Measurements from ENCODE around the gene SIT1.
"Not testable (repeated sequence)": the region's sequence is repeated elsewhere in the genome, so short reads cannot be mapped to it uniquely, and the experiment has no call there.

SIT1 gene

DNA sequence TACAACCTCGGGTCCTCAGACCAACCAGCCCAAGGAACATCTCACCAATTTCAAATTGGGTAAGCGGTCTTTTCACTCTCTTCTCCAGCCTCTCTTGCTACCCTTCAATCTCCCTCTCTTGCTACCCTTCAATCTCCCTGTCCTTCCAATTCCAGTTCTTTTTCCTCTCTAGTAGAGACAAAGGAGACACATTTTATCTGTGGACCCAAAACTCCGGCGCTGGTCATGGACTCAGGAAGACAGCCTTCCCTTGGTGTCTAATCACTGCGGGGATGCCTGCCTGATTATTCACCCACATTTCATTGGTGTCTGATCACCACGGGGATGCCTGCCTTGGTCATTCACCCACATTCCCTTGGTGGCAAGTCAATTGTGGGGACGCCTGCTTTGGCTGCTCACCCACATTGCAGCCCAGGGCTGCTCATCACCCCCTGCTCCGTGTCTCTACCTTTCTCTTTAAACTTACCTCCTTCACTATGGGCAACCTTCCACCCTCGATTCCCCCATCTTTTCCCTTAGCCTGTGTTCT is 13.2 kb downstream of the SIT1 start:
- DNase-seq (ENCODE audit: low spot score): not testable (repeated sequence)

DNA sequence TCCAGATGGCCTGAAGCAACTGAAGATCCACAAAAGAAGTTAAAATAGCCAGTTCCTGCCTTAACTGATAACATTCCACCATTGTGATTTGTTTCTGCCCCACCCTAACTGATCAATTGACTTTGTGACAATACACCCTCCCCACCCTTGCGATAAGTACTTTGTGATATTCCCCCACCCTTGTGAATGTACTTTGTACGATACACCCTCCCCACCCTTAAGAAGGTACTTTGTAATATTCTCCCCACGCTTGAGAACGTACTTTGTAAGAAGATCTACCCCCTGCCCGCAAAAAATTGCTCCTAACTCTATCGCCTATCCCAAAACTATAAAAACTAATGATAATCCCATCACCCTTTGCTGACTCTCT is 13.9 kb downstream of the SIT1 start:
- not testable (repeated sequence) for DNase-seq (ENCODE audit: low spot score)

DNA sequence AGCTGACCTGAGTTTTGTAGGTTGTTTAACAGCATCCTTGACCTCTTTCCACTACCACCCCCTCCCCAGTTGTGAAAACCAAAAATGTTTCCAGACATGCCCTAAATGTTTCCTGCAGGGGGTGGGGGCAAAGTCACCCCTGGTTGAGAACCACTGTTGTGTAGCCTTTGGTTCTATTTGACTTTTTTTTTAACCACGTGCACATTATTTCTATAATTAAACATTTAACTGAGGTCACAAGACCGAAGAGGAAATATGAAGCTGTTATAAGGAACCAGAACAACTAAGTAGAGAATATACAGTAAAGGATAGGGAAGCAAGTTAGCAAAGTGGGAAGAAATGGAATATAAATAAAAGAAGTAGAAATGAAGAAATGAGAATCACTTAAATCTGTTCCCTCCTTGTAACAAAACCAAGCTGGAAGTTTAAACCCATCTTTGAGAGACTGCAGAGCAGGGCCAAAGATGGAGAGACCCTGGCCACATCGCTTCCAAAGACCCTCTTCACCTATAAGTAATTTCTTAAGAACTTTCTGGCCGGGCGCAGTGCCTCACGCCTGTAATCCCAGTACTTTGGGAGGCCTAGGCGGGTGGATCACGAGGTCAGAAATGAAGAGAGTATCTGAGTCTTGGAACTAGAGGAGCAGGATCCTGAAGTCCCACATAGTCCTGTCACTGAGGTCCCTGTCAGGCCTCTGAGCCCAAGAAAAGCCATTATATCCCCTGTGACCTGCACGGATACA is 14.4 kb downstream of the SIT1 start:
- DNase-seq (ENCODE audit: low spot score): no peak

DNA sequence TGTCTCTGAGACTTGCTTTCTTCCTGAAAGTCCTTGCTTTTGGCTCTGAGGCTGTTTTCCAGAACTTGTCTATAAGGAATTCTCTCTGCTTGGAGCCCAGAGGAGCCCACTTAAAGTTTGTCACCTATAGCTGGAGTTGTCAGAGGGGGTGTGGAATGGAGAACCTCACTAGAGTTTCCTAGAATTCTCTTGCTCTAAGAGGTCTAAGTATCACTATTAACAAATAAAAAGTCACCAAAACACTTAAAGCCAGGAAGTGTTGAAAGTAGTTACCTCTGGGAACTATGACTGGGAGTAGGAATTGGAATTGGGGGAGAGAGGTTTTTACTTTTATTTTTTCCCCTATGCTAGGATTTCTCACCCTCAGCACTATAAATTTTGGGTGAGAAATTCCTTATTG is 15.0 kb downstream of the SIT1 start:
- no peak for DNase-seq (ENCODE audit: low spot score)

DNA sequence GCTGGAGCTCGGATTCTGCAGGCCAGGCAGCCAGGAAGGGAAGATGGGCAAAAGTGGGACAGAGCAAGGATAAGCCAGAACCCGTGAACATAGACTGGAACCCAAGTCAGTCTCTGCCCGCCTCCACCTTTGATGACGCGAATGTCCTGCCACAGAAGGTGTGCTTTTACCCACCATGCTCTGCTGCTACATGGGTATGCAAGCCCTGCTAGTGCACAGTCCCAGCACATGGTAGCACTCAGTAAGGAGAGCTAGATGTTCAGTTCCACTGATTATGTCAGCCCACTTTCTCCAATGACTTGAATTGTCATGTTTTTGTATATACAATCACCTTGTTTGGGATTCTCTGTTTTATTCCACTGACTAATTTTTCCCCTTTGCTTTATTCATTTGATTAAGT is 21.1 kb downstream of the SIT1 start:
- DNase-seq (ENCODE audit: low spot score): no peak

DNA sequence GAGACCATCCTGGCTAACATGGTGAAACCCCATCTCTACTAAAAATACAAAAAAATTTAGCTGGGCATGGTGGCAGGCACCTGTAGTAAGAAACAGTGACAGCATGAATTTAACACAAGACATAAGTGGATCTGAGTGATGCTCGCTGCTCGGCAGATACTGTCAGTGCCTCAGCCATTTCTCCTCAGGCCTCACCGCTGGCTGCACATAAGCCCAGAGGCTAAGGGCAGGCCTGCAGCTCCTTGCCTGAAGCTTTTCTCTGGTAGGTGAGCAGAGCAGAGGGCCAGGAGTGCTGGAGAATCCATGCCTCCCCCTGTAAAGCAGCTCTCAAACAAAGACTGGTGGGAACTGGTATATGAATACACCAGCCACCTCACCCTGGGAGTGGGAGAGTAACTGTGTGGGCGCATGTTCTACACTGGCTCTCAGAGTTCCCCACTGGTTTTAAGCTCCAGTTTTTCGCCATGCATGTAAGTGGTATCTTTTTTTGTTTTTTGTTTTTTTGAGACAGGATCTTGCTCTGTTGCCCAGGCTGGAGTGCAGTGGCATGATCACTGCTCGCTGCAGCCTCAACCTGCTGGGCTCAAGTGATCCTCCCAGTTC is 22.2 kb downstream of the SIT1 start:
- no peak for DNase-seq (ENCODE audit: low spot score)

DNA sequence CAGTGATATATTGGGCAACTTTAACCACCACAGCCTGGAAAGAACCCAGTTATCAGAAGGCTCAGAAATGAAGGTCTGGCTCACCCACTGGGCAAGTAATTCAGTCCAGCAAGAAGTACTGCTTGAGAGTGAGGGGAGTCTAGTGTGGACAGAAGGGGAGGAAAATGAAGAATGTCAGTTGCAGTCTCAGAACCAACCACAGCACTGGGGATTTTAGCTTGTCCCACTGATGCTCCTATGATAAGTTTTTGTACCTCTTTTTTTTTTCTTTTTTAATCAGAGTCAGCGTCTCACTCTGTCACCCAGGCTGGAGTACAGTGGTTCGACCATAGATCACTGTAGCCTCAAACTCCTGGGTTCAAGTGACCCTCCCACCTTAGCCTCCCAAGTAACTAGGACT is 23.2 kb downstream of the SIT1 start:
- no peak for DNase-seq (ENCODE audit: low spot score)

DNA sequence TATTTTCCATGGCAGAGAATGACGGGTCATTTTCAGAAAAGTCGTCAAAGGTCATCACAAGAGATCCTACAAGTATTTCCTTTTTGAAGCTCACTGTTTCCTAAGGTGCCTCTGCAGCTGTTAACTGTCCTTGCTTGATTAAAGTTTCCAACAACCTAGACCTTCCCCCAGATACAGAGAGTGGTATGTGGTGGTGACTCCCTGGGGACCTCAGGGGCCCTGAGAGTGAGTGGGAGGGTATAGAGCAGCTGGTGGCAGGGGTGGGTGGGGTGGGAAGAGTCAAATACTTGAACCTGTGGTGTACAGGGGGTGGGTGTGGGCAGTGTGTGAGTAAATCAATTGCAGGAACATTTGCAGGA is 31.0 kb downstream of the SIT1 start:
- no peak for DNase-seq (ENCODE audit: low spot score)

DNA sequence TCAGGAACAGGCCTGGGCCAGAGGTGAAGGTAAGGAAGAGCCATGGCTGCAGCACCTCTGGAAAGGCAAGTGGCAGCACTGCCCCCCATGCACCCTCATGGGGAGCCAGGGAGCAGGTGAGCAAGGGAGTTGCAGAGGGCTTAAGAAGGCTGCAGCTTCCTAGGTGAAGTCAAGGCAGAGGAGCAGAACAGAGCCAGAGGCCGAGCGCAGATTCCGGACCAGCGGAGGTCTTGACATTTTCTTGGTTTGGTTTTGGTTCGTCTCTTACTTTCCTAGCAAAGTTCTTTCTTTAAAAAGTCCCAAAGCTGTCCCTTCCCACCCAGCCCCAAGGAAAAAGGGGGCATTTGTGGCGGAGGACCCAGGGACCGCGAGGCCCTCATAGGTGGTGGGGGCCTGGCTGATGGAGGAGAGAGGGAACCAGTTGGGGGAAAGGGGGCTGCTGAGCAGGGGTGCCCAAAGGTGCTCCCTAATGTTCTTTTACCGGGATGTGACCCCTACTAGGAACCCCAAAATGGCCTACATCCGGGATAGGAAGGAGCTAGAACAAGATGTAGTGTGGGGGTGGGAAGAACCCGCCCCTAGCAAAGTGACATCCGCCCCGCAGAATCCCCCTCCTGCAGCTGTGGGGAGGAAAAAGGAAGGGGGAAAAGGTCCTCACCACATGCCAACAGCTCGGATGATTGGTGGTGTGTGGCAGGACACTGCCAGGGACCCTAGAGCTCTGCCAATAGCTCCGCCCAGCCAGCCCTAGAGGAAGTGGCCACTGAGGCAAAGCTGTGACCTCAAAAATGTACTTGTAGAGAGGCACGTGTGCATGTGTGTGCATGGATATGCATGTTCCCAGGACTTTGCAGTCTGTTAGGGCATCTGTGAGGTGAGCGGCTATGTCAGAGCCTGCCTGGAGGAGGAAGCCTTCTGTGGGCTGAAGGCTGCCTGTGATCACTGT is 31.6 kb downstream of the SIT1 start:
- no peak for DNase-seq (ENCODE audit: low spot score)

DNA sequence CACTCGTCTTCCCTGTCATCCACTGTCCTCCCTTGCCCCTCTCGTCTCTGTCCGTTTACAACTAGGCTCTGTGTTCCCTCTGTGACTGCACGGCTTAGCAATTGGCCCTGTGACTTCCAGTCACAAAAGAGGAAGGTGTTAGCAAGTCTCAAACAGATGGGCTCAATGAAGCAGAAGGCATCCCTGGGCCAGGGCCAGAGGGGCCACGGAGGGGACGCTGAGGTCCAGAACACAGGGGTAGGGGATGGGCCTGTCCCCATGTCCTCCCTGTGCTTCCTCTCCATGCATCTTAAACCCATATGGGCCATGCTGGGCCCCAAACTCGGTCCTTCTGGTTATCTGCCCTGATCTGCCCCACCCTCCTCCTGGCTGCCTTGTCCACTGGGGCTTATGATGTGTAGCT is 32.4 kb downstream of the SIT1 start, which contains the start of gene CD72:
Gene CD72 (minus strand): TSS at position 89 of the 403 bp plus-strand sequence. CDS start 110 bp downstream, outside the sequence.
- no peak for DNase-seq (ENCODE audit: low spot score)

DNA sequence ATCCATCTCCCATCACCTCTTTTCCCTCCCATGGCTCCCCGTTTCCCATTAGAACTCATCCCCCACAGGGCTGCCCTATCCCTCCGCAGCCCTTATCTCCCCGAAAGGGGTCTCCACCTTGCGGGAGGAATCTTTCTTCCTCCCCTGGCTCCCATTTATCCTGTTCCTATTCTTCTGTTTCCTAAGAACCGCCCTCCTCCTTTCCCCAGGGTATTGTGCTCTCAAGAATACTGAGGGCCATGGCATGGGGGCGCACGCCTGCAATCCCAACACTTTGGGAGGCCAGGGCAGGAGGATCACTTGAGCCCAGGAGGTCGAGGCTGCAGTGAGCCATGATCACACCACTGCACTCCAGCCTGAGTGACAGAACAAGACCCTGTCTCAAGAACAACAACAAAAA is 33.2 kb downstream of the SIT1 start:
- DNase-seq (ENCODE audit: low spot score): no peak

DNA sequence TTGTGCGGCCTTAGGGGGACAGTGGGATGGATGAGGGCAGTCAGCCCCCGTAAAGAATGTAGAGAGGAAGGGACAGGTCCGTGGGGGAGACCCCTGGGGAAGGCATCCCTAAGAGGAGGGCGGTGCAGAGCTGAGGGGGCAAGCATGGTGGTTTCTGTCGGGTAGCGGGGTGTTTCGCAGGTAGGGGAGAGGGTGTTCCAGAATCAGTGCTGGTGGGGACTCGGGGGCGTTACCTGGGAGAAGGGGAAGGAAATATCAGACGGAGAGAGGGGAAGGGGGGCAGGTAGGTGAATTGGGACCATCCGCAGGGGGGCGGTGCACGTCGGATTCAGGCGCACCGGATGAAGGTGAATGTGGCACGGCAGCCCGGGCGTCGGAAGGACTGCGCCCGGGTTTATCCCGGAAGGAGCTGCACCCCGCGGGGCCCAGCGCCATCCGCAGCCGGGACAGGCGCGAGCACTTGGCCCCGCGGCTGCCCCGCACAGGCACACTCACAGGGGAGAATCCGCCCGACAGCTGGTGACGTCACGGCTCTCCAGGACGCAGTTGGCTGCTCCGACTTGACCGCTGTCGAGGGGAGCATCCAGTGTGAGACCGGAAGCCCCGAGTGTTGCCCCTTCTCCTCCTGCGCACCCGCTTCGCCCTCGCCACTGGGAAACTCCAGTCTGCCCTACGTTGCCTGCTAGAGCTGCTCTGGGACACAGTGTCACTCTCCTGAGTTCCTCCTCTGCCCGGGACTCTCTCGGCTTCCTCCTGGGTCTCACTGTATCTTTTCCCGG is 33.9 kb downstream of the SIT1 start:
- DNase-seq (ENCODE audit: low spot score): peak; percentile 43

DNA sequence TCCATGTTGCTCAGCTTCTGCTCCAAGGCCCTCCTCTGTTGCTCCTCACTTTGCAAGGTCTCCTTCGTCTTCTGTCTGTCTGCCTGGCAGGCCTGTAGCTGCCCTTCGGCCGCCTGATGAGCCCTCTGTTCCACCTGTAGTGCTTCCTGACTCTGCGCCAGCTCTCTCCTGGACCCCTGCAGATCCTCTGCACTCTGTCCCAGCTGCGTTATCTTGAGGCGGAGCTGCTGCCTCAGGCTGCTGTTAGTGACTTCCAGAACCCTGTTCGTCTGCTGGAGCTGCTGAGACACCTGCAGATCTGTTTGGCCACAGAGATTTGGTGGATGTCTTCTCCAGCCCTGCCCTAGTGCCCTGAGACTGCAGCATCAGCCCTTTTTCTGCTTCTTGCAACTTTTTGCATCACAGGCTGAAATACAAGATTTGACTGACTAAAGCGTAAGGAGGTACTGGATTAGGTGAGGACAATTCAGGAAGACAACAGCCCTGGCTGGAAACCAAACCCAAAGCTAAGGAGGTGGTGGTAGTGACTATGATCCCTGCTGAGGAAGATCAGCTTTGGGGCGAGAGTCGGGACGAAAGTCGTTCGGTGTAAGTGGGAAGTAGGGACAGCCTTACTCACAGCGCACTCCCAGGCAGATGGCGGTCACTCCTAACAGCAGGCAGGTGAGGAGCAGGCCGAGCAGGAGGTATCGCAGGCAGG is 34.6 kb downstream of the SIT1 start:
- DNase-seq (ENCODE audit: low spot score): no peak

DNA sequence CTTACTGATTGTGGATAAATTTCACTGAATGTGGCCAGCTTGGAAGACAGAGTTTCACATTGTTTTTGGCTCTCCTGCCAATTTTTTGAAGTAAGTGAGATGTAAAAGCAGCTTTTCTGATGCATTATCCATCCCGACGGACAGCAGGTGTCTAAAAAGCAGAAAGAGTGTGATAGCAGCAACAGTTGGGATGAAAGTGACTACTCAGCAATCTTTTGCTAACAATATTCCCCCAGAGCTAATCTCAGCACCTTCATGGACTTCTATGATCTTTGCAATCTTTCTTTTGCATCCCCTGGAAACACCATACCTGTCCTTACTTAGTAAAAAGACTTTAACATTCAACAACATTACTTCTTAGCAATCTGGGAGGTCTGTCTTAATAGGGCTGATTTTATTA is 37.9 kb downstream of the SIT1 start:
- DNase-seq (ENCODE audit: low spot score): no peak

DNA sequence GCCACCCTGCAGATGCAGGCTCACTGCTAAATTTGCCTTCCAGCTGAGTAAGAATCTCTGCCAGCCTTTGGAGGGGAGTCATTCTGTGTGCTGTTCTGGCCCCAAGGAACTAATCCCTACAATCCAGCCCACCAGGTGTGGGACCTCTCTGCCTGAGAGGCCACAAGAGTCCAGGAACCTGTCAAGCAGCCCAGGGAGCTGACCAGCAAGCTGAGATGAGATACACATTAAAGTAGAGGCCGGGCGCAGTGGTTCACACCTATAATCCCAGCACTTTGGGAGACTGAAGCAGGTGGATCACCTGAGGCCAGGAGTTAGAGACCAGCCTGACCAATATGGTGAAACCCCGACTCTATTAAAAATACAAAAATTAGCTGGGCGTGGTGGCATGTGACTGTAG is 38.7 kb downstream of the SIT1 start:
- DNase-seq (ENCODE audit: low spot score): not testable (repeated sequence)

DNA sequence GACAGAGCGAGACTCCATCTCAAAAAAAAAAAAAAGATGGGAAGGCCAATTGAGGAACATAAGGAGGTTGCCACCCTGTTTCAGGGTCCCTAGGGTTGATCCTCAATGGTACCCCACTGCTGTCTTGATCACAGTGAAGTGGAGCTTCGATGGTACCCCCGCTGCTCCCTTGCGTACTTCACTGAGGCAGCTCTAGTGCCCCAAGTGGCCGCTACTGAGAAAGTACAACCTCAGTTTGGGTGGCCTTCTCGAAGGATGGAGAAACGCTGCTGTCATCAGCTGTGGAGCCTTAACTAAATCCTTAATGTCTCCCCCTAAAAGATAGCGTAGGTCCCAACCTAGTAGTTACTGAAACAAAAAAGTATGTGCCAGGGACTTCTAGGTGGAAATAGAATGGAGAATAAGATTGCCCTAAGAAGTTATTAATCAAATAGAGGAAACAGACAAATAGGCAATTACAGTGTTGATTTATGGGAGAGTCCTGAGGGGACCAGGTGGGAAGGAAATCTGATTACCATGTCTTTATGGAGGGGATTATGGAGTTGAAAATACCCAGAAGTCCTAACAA is 39.4 kb downstream of the SIT1 start:
- peak; percentile 74 for DNase-seq (ENCODE audit: low spot score)

DNA sequence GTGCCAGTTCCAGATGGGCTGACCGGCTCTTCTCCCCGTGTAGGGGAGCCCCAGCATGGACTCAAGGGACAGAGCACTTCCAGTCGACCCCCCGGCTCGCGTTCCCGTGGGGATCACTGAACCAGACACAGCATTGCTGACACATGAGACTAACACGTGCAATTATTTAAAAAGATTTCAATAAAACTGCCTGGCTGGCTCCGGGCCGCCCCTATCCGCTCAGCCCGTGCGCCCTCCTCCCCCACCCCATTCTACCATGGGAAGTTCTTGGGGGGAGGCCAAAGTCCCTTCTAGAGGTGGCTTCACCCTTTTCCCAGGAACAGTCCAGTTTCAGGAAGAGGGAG is 40.9 kb downstream of the SIT1 start:
- DNase-seq (ENCODE audit: low spot score): no peak

DNA sequence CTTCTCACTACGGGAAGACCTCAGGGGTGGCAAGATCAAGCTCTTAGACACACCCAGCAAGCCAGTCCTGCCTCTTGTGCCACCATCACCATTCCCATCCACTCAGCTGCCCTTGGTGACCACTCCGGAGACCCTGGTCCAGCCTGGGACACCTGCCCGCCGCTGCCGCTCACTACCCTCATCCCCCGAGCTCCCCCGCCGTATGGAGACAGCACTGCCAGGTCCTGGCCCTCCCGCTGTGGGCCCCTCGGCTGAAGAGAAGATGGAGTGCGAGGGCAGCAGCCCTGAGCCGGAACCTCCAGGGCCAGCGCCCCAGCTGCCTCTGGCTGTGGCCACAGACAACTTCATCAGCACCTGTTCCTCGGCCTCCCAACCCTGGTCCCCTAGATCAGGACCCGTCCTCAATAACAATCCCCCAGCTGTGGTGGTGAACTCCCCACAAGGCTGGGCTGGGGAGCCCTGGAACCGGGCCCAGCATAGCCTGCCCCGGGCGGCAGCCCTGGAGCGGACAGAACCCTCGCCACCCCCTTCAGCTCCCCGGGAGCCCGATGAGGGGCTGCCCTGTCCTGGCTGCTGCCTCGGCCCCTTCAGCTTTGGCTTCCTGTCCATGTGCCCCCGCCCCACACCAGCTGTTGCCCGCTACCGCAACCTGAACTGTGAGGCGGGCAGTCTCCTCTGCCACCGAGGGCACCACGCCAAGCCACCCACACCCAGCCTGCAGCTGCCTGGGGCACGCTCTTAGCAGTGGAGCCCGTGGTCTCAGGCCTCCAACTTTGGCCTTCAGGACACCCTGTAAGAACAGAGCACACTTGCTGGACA is 41.5 kb downstream of the SIT1 start:
- no peak for DNase-seq (ENCODE audit: low spot score)

DNA sequence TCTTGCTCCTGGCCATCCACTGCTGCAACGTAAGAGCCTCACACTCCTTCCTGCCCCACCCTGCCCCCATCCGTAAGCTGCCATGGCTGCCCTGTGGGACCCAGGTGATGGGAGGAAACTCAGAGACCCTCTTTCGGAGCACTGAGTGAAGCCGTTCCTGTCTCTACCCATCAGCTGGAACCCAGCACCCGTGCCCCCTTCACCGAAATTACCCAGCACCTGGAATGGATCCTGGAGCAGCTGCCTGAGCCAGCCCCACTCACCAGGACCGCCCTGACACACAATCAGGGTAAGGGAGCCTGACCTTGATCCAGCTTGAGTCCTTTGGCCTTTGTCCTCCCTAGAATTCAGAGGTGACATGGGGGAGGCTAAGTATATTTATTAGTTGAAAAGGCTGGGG is 42.5 kb downstream of the SIT1 start:
- no peak for DNase-seq (ENCODE audit: low spot score)

DNA sequence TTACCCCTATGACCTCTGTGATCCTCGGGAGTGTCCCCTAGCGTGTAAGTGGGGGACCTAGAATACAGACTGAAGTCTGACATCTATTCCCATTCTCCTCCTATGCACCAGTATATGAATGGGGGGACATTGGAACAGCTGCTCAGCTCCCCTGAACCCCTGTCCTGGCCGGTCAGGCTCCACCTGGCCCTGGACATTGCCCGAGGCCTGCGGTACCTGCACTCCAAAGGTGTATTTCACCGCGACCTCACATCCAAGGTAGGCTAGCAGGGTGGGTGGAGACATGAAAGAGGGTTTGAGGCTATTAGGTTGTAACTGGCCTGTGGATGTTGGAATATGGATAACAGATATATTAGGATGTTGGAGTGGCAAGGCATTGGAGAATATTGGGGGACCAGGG is 44.0 kb downstream of the SIT1 start:
- DNase-seq (ENCODE audit: low spot score): no peak

All from Ammon's horn (tissue), 1 donor.